Measurements from ENCODE around the gene OR7C2. TPM values are rescaled to one million over a fixed set of nuclear protein-coding genes. Genes with fewer than 3 reads are reported as not detected.

OR7C2 gene
- total RNA-seq, 1 experiment from 2014 or later, result not detected

GRCh38 chr19:14950421-14950820, 9.1 kb downstream of the OR7C2 start (continued):
- TF ChIP-seq ATF3 (CRISPR knock-in tag; conservative IDR thresholded peaks at IDR 0.05), result no peak
- no peak for TF ChIP-seq CREB1 (CRISPR knock-in tag; IDR thresholded peaks at IDR 0.05)
- no peak for TF ChIP-seq E2F4 (CRISPR knock-in tag; IDR thresholded peaks at IDR 0.05; ENCODE audit: borderline replicate concordance, low read depth)

- peaks cover 4% of the 10 kb centered on the region; the same call in 1 of the 2 replicates for H3K36me3 Mint-ChIP-seq
- TF ChIP-seq ZBTB43 (CRISPR knock-in tag; IDR thresholded peaks at IDR 0.05), result no peak
- H3K4me1 Mint-ChIP-seq, result no peaks in the 10 kb centered on the region
- CTCF ChIA-PET, result no interaction called here
- DNase-seq (ENCODE audit: low spot score), result no peak
- no peak for ATAC-seq
- no peak overlapping the region for H3K27ac Mint-ChIP-seq
- POLR2A ChIA-PET, result no interaction called here
- no peak overlapping the region for H3K4me3 Mint-ChIP-seq
- H3K9me3 Mint-ChIP-seq, result peaks cover 21% of the 10 kb centered on the region
- peaks cover 11% of the 10 kb centered on the region for H3K27me3 Mint-ChIP-seq (ENCODE audit: low read depth)
Measured at GRCh38 chr19:14952767-14953166, 11.5 kb downstream of the OR7C2 start.

- POLR2A ChIA-PET, result interaction anchor here (0.6 to 1.0 kb wide), 2 partner anchors 10 to 344 kb away, joined by 3 to 4 read pairs; no protein-coding TSS in a partner anchor
- Mint-ChIP-seq H3K27ac (no peak overlapping the region), H3K4me3 (no peak overlapping the region), H3K36me3 (peaks cover 4% of the 10 kb centered on the region; the same call in 1 of the 2 replicates), H3K9me3 (peaks cover 23% of the 10 kb centered on the region), H3K27me3 (ENCODE audit: low read depth) (peaks cover 14% of the 10 kb centered on the region), H3K4me1 (no peaks in the 10 kb centered on the region)
- DNase-seq (ENCODE audit: low spot score) (peak; percentile 87), ATAC-seq (peak; percentile 99)
- CTCF ChIA-PET, result interaction anchor here (0.6 kb wide), 1 partner anchor 135 kb away, joined by 3 read pairs; no protein-coding TSS in a partner anchor
- TF ChIP-seq USF2 (CRISPR knock-in tag; IDR thresholded peaks at IDR 0.05), result peak; percentile 76; the same call in 1 of the 2 replicates
- peak; percentile 60; the same call in 1 of the 2 replicates for TF ChIP-seq USF1 (CRISPR knock-in tag; IDR thresholded peaks at IDR 0.05)
- no peak for TF ChIP-seq ZSCAN18 (CRISPR knock-in tag; IDR thresholded peaks at IDR 0.05)
- no peak for TF ChIP-seq ERG (CRISPR knock-in tag; IDR thresholded peaks at IDR 0.05)
Measured at GRCh38 chr19:14954071-14954655, 12.9 kb downstream of the OR7C2 start.

GRCh38 chr19:14957464-14957863, 16.2 kb downstream of the OR7C2 start:
- H3K4me1 Mint-ChIP-seq, result no peaks in the 10 kb centered on the region
- H3K36me3 Mint-ChIP-seq, result peaks cover 19% of the 10 kb centered on the region
- DNase-seq (ENCODE audit: low spot score) (no peak), ATAC-seq (no peak)
- H3K27me3 Mint-ChIP-seq (ENCODE audit: low read depth), result peaks cover 14% of the 10 kb centered on the region
- H3K4me3 Mint-ChIP-seq, result no peak overlapping the region
- ChIA-PET CTCF (no interaction called here), POLR2A (no interaction called here)
- no peak overlapping the region for H3K27ac Mint-ChIP-seq
- peaks cover 34% of the 10 kb centered on the region for H3K9me3 Mint-ChIP-seq
- TF ChIP-seq NR3C1 (CRISPR knock-in tag; conservative IDR thresholded peaks at IDR 0.05; ENCODE audit: low read depth) (no peak), AR (CRISPR knock-in tag; IDR thresholded peaks at IDR 0.05) (no peak), ZNF263 (CRISPR knock-in tag; IDR thresholded peaks at IDR 0.05; ENCODE audit: low read depth) (no peak), IRF2 (CRISPR knock-in tag; IDR thresholded peaks at IDR 0.05; ENCODE audit: borderline replicate concordance, low read depth) (no peak), CBFB (CRISPR knock-in tag; IDR thresholded peaks at IDR 0.05; ENCODE audit: low read depth) (no peak), PRDM15 (CRISPR knock-in tag; IDR thresholded peaks at IDR 0.05) (no peak)
